Naive thymus-derived CD8-positive, alpha-beta T cell (primary cell): ENCODE measurements around the gene RNU1-2. TPM values are rescaled to one million over a fixed set of nuclear protein-coding genes. Genes with fewer than 3 reads are reported as not detected.
"Not testable (repeated sequence)": the region's sequence is repeated elsewhere in the genome, so short reads cannot be mapped to it uniquely, and the experiment has no call there.

Experiments used
- ATAC-seq, 2 donors: fragments of 150-1000 bp; cut with Tn5 transposase in 1 of 2; sonication (Bioruptor Pico), chemical (Tn5 transposase) in 1 of 2; 1 replicate in 1 of 2; 2 replicates in 1 of 2; pipeline ENCODE4 v1.10.0; 2021; ENCODE audit warnings: mild to moderate bottlenecking in 2 of 2, moderate library complexity in 2 of 2
- POLR2A ChIA-PET: fragments of 350-600 bp; sonication (Branson Sonifier 250); formaldehyde crosslinking; loops from one replicate; lab custom pipeline; 2021; ENCODE audit warnings: antibody characterized with exemption; lab: Charles Lee
- DNase-seq, 10 donors: peaks; one replicate each; pipeline versions ENCODE4 v3.0.0 to v3.0.0-alpha.2; 2020 to 2022
- H3K27ac Mint-ChIP-seq, 10 donors: one replicate each; pipeline ENCODE4 v1.8.0; 2020 to 2022; ENCODE audit warnings: mild to moderate bottlenecking in 10 of 10, mixed read lengths in 10 of 10, moderate library complexity in 4 of 10, inconsistent platforms in 1 of 10
- H3K27me3 Mint-ChIP-seq, 5 donors: one replicate each; pipeline ENCODE4 v1.8.0; 2021 to 2022; ENCODE audit warnings: mixed read lengths in 5 of 5
- H3K36me3 Mint-ChIP-seq, 3 donors: one replicate each; pipeline ENCODE4 v1.8.0; 2020 to 2022; ENCODE audit warnings: mixed read lengths in 3 of 3, mild to moderate bottlenecking in 2 of 3, inconsistent platforms in 1 of 3
- H3K4me1 Mint-ChIP-seq, 4 donors: one replicate each; pipeline ENCODE4 v1.8.0; 2021 to 2022; ENCODE audit warnings: mixed read lengths in 4 of 4
- H3K4me3 Mint-ChIP-seq, 10 donors: one replicate each; pipeline ENCODE4 v1.8.0; 2020 to 2022; ENCODE audit warnings: mild to moderate bottlenecking in 10 of 10, mixed read lengths in 10 of 10, moderate library complexity in 6 of 10, inconsistent platforms in 1 of 10
- H3K9me3 Mint-ChIP-seq, 9 donors: one replicate each; pipeline ENCODE4 v1.8.0; 2020 to 2022; ENCODE audit warnings: mixed read lengths in 9 of 9, mild to moderate bottlenecking in 3 of 9, inconsistent platforms in 1 of 9, moderate library complexity in 1 of 9
- polyA plus RNA-seq, 3 donors: library from polyadenylated mRNA; unstranded; fragments of 300-500 nt; fragmentation: Illumina TruSeq; gene quantifications; one replicate each; pipeline ENCODE4 v1.2.3, GENCODE V29; 2021
- total RNA-seq, 8 experiments: library from RNA in 2 of 8; stranded (reverse) in 2 of 8; gene quantifications; one replicate each; pipeline ENCODE4 v1.2.3 and lab custom pipeline; 2021 to 2026

Gene RNU1-2
- total and polyA plus RNA-seq, 5 experiments from 2014 or later: 22.6 to 3,916 (median 3,449) TPM; not detected in 2

- Mint-ChIP-seq H3K27me3 (no peaks in the 10 kb centered on the region), H3K36me3 (no peaks in the 10 kb centered on the region), H3K27ac (peak overlapping the region in 2 of 10 donors; percentile 55 to 64), H3K4me3 (no peak overlapping the region), H3K4me1 (peaks cover 19 to 71% (median 48%) of the 10 kb centered on the region in 4 donors), H3K9me3 (no peaks in the 10 kb centered on the region)
- no peak for ATAC-seq
- DNase-seq: no peak
- POLR2A ChIA-PET: no interaction called here
Measured at GRCh38 chr1:16924919-16925477, 29.2 kb downstream of the RNU1-2 start.

GRCh38 chr1:16925635-16926490 lies 30.1 kb downstream of the RNU1-2 start:
- DNase-seq (no peak), ATAC-seq (no peak)
- POLR2A ChIA-PET: interaction anchor here (0.5 to 1.2 kb wide), 3 partner anchors 12 to 295 kb away, joined by 3 to 4 read pairs (median 3); no protein-coding TSS in a partner anchor
- Mint-ChIP-seq H3K4me1 (peaks cover 19 to 71% (median 45%) of the 10 kb centered on the region in 4 donors), H3K4me3 (no peak overlapping the region), H3K27ac (peak overlapping the region in 2 of 10 donors; percentile 38 to 47), H3K27me3 (no peaks in the 10 kb centered on the region), H3K9me3 (no peaks in the 10 kb centered on the region), H3K36me3 (peaks cover 0 to 2% (median 0%) of the 10 kb centered on the region in 3 donors)

- peaks cover 0 to 8% (median 4%) of the 10 kb centered on the region in 3 donors for H3K36me3 Mint-ChIP-seq
- POLR2A ChIA-PET: interaction anchor here (1.2 kb wide), 1 partner anchor 12 kb away, joined by 3 read pairs; no protein-coding TSS in a partner anchor
- H3K9me3 Mint-ChIP-seq: no peaks in the 10 kb centered on the region
- peaks cover 16 to 64% (median 39%) of the 10 kb centered on the region in 4 donors for H3K4me1 Mint-ChIP-seq
- ATAC-seq (no peak), DNase-seq (no peak)
- H3K27me3 Mint-ChIP-seq: no peaks in the 10 kb centered on the region
- no peak overlapping the region for H3K4me3 Mint-ChIP-seq
- H3K27ac Mint-ChIP-seq: peak overlapping the region in 2 of 10 donors; percentile 66 to 70
Measured at GRCh38 chr1:16926491-16927073, 30.8 kb downstream of the RNU1-2 start.

GRCh38 chr1:16927256-16927655 lies 31.5 kb downstream of the RNU1-2 start:
- POLR2A ChIA-PET: interaction anchor here (1.0 kb wide), 1 partner anchor 22 kb away, joined by 4 read pairs; no protein-coding TSS in a partner anchor
- Mint-ChIP-seq H3K36me3 (peaks cover 0 to 12% (median 4%) of the 10 kb centered on the region in 3 donors), H3K27me3 (no peaks in the 10 kb centered on the region), H3K4me3 (peak overlapping the region in 6 of 10 donors; percentile 1 to 66 (median 14)), H3K9me3 (no peaks in the 10 kb centered on the region), H3K4me1 (peaks cover 13 to 58% (median 33%) of the 10 kb centered on the region in 4 donors), H3K27ac (peak overlapping the region in 4 of 10 donors; percentile 26 to 70 (median 49))
- ATAC-seq (no peak), DNase-seq (no peak)

GRCh38 chr1:16927711-16928485 lies 32.1 kb downstream of the RNU1-2 start:
- Mint-ChIP-seq H3K27ac (peak overlapping the region in 2 of 10 donors; percentile 66 to 70), H3K27me3 (no peaks in the 10 kb centered on the region), H3K36me3 (peaks cover 0 to 15% (median 4%) of the 10 kb centered on the region in 3 donors), H3K4me3 (peak overlapping the region in 2 of 10 donors; percentile 16 to 18), H3K9me3 (no peaks in the 10 kb centered on the region), H3K4me1 (peaks cover 13 to 51% (median 27%) of the 10 kb centered on the region in 4 donors)
- POLR2A ChIA-PET: interaction anchor here (0.6 to 1.0 kb wide), 2 partner anchors 13 to 22 kb away, joined by 3 to 4 read pairs; no protein-coding TSS in a partner anchor
- ATAC-seq (no peak), DNase-seq (no peak)

- POLR2A ChIA-PET, ATAC-seq, H3K27me3 Mint-ChIP-seq, DNase-seq, H3K4me3 Mint-ChIP-seq, H3K9me3 Mint-ChIP-seq, H3K27ac Mint-ChIP-seq: not testable (repeated sequence)
- Mint-ChIP-seq H3K4me1 (peaks cover 9 to 39% (median 23%) of the 10 kb centered on the region in 4 donors), H3K36me3 (peaks cover 0 to 27% (median 8%) of the 10 kb centered on the region in 3 donors)
Measured at GRCh38 chr1:16929146-16930041, 33.6 kb downstream of the RNU1-2 start.

- Mint-ChIP-seq H3K36me3 (peaks cover 0 to 42% (median 10%) of the 10 kb centered on the region in 3 donors), H3K4me1 (peaks cover 6 to 24% (median 14%) of the 10 kb centered on the region in 4 donors)
- not testable (repeated sequence) for H3K9me3 Mint-ChIP-seq, ATAC-seq, H3K27me3 Mint-ChIP-seq, H3K27ac Mint-ChIP-seq, DNase-seq, H3K4me3 Mint-ChIP-seq
- POLR2A ChIA-PET: interaction anchor here (1.2 kb wide), 1 partner anchor 9 kb away, joined by 4 read pairs; the partner anchor contains the start of gene CROCC
Measured at GRCh38 chr1:16931206-16931934, 35.6 kb downstream of the RNU1-2 start.

- H3K27me3 Mint-ChIP-seq, H3K4me1 Mint-ChIP-seq, H3K9me3 Mint-ChIP-seq, POLR2A ChIA-PET, ATAC-seq, DNase-seq, H3K4me3 Mint-ChIP-seq: not testable (repeated sequence)
- peak overlapping the region in 2 of 10 donors; percentile 34 to 50 for H3K27ac Mint-ChIP-seq
- H3K36me3 Mint-ChIP-seq: peaks cover 0 to 53% (median 10%) of the 10 kb centered on the region in 3 donors
Measured at GRCh38 chr1:16933945-16934344, 38.2 kb downstream of the RNU1-2 start.

GRCh38 chr1:16936580-16936979 lies 40.8 kb downstream of the RNU1-2 start:
- POLR2A ChIA-PET, H3K27me3 Mint-ChIP-seq, H3K9me3 Mint-ChIP-seq, ATAC-seq, H3K4me3 Mint-ChIP-seq, H3K4me1 Mint-ChIP-seq, H3K27ac Mint-ChIP-seq, DNase-seq: not testable (repeated sequence)
- H3K36me3 Mint-ChIP-seq: peaks cover 0 to 54% (median 8%) of the 10 kb centered on the region in 3 donors

GRCh38 chr1:16938351-16939321 lies 42.9 kb downstream of the RNU1-2 start:
- DNase-seq (no peak), ATAC-seq (no peak)
- POLR2A ChIA-PET: interaction anchor here (0.7 kb wide), 1 partner anchor 34 kb away, joined by 3 read pairs; no protein-coding TSS in a partner anchor
- Mint-ChIP-seq H3K27me3 (no peaks in the 10 kb centered on the region), H3K27ac (no peak overlapping the region), H3K4me3 (no peak overlapping the region), H3K36me3 (peaks cover 0 to 58% (median 8%) of the 10 kb centered on the region in 3 donors), H3K4me1 (no peaks in the 10 kb centered on the region), H3K9me3 (no peaks in the 10 kb centered on the region)
